Measurements from ENCODE around the gene ARF1. TPM values are rescaled to one million over a fixed set of nuclear protein-coding genes. Genes with fewer than 3 reads are reported as not detected.

The ARF1 gene
- total and polyA plus RNA-seq, 2 of the 8 experiments (the other 6 are each of a cell fraction or from before 2014, with no cell fraction given), result 265 to 471 TPM

- H4K20me1 ChIP-seq (replicated peaks in 1 of 2; ENCODE audit: control insufficient read depth in 1 of 2, insufficient read depth in 2 of 2, low read length in 2 of 2), result peaks cover 63 to 84% of the 10 kb centered on the region in 2 experiments
These were observed 5.3 kb downstream of the ARF1 start for GRCh38 chr1:228087771-228088251.

More at GRCh38 chr1:228087771-228088251, 5.3 kb downstream of the ARF1 start:
- Histone ChIP-seq H3K79me1 (ENCODE audit: low read depth, low read length) (peaks cover 42% of the 10 kb centered on the region), H3K23me2 (ENCODE audit: low read depth, low read length) (peaks cover 10% of the 10 kb centered on the region), H3K4ac (replicated peaks; ENCODE audit: insufficient read length, low read depth, low read length) (no peak overlapping the region), H3K23ac (ENCODE audit: insufficient read length) (no peak overlapping the region), H3K18ac (ENCODE audit: extremely low read depth, low read length) (no peak overlapping the region), H3K79me2 (ENCODE audit: control insufficient read depth in 1 of 2, insufficient read depth in 2 of 2, low read length in 2 of 2) (peaks cover 98 to 100% of the 10 kb centered on the region in 2 experiments), H4K8ac (ENCODE audit: extremely low read depth, insufficient read depth, low read length) (no peak overlapping the region; the same call in 1 of the 2 replicates), H3K4me1 (replicated peaks in 1 of 4; ENCODE audit: control insufficient read depth in 3 of 4, insufficient read depth in 4 of 4, low read length in 3 of 4) (peaks cover 4 to 15% (median 10%) of the 10 kb centered on the region in 4 experiments), H3K36me3 (ENCODE audit: control insufficient read depth in 2 of 4, insufficient read depth in 4 of 4, low read length in 3 of 4) (no peaks in the 10 kb centered on the region), H3K4me3 (ENCODE audit: extremely low read depth in 1 of 4, insufficient read depth in 2 of 4, low read depth in 3 of 4, low read length in 4 of 4) (no peak overlapping the region), H4K91ac (replicated peaks; ENCODE audit: insufficient read length, low read length) (no peak overlapping the region), H3K9me3 (ENCODE audit: insufficient read depth in 2 of 2, low read depth in 1 of 2, low read length in 1 of 2) (no peaks in the 10 kb centered on the region), H3K4me2 (ENCODE audit: insufficient read depth in 1 of 2, low read depth in 2 of 2, low read length in 2 of 2) (no peak overlapping the region), H3K27me3 (replicated peaks in 1 of 4; ENCODE audit: control insufficient read depth in 3 of 4, extremely low read depth in 1 of 4, insufficient read depth in 3 of 4, low read length in 3 of 4) (no peaks in the 10 kb centered on the region), H2BK15ac (ENCODE audit: low read length) (no peak overlapping the region), H3K56ac (replicated peaks; ENCODE audit: insufficient read length, low read depth, low read length) (no peak overlapping the region), H2AFZ (ENCODE audit: low read length) (no peak overlapping the region), H2BK120ac (replicated peaks; ENCODE audit: low read depth, low read length) (no peak overlapping the region), H2BK12ac (ENCODE audit: low read depth, low read length) (no peak overlapping the region), H2BK20ac (ENCODE audit: low read length) (no peak overlapping the region), H3K14ac (ENCODE audit: insufficient read length) (no peak overlapping the region), H2BK5ac (ENCODE audit: low read depth, low read length) (no peak overlapping the region), H3K9ac (replicated peaks in 1 of 4; ENCODE audit: extremely low read depth in 1 of 4, low read depth in 3 of 4, low read length in 3 of 4) (no peak overlapping the region), H2AK5ac (ENCODE audit: low read depth, low read length) (no peak overlapping the region), H3K27ac (ENCODE audit: low read depth, low read length) (no peak overlapping the region), H4K5ac (ENCODE audit: insufficient read length, low read depth, low read length) (no peak overlapping the region)
- CTCF ChIA-PET (ENCODE audit: partially characterized antibody), result interaction anchor here (0.7 to 1.3 kb wide), 2 partner anchors 70 to 84 kb away, joined by 3 read pairs; no protein-coding TSS in a partner anchor
- POLR2A ChIA-PET (ENCODE audit: partially characterized antibody), result interaction anchor here (0.9 to 7.1 kb wide), 2 partner anchors 10 to 12 kb away, joined by 3 to 53 read pairs; no protein-coding TSS in a partner anchor
- WGBS, 2 experiments (ENCODE audit: extremely low coverage in 1 of 2, insufficient coverage in 1 of 2, insufficient read length in 1 of 2, insufficient replicate concordance in 2 of 2, low coverage in 1 of 2, low lambda C conversion rate in 2 of 2, missing lambda C conversion rate in 1 of 2), result 87% methylated on average over 7 of the region's 7 CpGs; no CpG with 5 or more reads in 1 of the 2 experiments
- no peak for TF ChIP-seq CTBP2 (IDR thresholded peaks at IDR 0.05; ENCODE audit: borderline replicate concordance, insufficient read depth, insufficient read length, low read length)
- peak; percentile 16; the same call in 1 of the 2 replicates for TF ChIP-seq POLR2AphosphoS5 (IDR thresholded peaks at IDR 0.05; ENCODE audit: low read depth, low read length)
- TF ChIP-seq EP300 (IDR thresholded peaks at IDR 0.05; ENCODE audit: borderline replicate concordance in 1 of 2, low read depth in 2 of 2, low read length in 2 of 2), result no peak
- no peak for DNase-seq (ENCODE audit: low read depth in 1 of 2, low spot score in 2 of 2)
- FAIRE-seq, result no peak
